GM10266 (cell line): ENCODE measurements around the gene CDKN1A.

Source experiments
- DNase-seq: peaks from one replicate; pipeline ENCODE4 v3.0.0; 2012; ENCODE audit errors: extremely low spot score
- CTCF ChIP-seq: IDR thresholded peaks from 2 replicates; pipeline ENCODE4 v1.5.1; 2012; ENCODE audit warnings: mild to moderate bottlenecking, low read depth; ENCODE audit not compliant: control insufficient read depth, insufficient read depth; ENCODE audit errors: missing control alignments

The CDKN1A gene

GRCh38 chr6:36678488-36679042 is at the start of gene CDKN1A:
TSS of gene CDKN1A (plus strand) at chr6:36678714. CDS start at chr6:36684102, 5,388 bp downstream.
- DNase-seq: peak; percentile 89
- no peak for TF ChIP-seq CTCF

DNA sequence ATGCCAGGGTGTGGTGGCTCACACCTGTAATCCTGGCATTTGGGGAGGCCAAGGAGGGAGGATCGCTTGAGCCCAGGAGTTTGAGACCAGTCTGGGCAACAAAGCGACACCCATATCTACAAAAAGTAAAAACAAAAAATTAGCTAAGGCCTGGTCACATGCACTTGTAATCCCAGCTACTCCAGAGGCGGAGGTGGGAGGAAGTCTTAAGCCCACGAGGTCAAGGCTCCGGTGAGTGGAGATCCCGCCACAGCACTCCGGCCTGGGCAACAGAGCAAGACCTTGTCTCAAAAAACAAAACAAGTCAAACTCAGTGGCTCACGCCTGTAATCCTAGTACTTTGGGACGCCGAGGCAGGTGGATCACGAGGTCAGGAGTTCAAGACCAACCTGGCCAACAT is 48.7 kb upstream of the CDKN1A start:
- DNase-seq: no peak
- TF ChIP-seq CTCF: no peak

- DNase-seq: no peak
- TF ChIP-seq CTCF: no peak
These were observed 47.0 kb upstream of the CDKN1A start for GRCh38 chr6:36631326-36632011.

DNA sequence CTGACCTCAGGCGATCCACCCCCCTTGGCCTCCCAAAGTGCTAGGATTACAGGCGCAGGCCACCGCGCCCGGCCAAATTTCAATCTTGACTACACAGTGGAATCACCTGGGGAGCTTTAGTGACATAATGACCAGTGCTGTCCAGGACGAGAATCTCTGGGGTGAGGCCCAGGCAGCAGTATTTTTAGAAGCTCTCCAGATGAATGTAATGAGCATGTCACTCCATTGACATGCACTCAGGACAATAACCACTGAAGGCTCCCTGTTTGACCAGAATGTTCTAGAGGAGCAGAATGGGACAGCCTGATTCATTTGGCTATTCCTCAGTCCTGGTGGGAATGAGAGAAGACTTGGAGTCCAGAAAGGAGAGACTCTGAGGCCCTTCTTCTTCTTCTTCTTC is 45.1 kb upstream of the CDKN1A start:
- no peak for TF ChIP-seq CTCF
- DNase-seq: no peak

- DNase-seq: no peak
- TF ChIP-seq CTCF: no peak
These were observed 44.6 kb upstream of the CDKN1A start for GRCh38 chr6:36633915-36634314.

GRCh38 chr6:36634317-36635108 is 44.0 kb upstream of the CDKN1A start:
- no peak for DNase-seq
- TF ChIP-seq CTCF: no peak

- DNase-seq: no peak
- no peak for TF ChIP-seq CTCF
These were observed 42.2 kb upstream of the CDKN1A start for GRCh38 chr6:36636283-36636682.
